Neuron (in vitro differentiated cells): Measurements from ENCODE around the gene LRP5.

Experiments used
- H2AFZ ChIP-seq: one replicate; pipeline ENCODE4 v1.6.1; 2013; ENCODE audit warnings: low read depth, mild to moderate bottlenecking, inconsistent platforms, low read length, moderate library complexity
- H3K27me3 ChIP-seq: one replicate; pipeline ENCODE4 v1.6.1; 2013; ENCODE audit warnings: low read length; ENCODE audit not compliant: insufficient read depth
- H3K36me3 ChIP-seq: one replicate; pipeline ENCODE4 v1.6.1; 2013; ENCODE audit warnings: low read length; ENCODE audit not compliant: insufficient read depth
- H3K4me1 ChIP-seq: one replicate; pipeline ENCODE4 v1.6.1; 2013; ENCODE audit warnings: low read length; ENCODE audit not compliant: insufficient read depth
- H3K4me3 ChIP-seq: 2 replicates; pipeline ENCODE4 v1.5.1; 2013; ENCODE audit warnings: mild to moderate bottlenecking, low read length, moderate library complexity
- H3K9me3 ChIP-seq: one replicate; pipeline ENCODE4 v1.6.1; 2013; ENCODE audit warnings: low read length

The LRP5 gene

GRCh38 chr11:68414496-68415221 lies 102.3 kb downstream of the LRP5 start:
- Histone ChIP-seq H3K27me3 (no peaks in the 10 kb centered on the region), H3K4me3 (no peak overlapping the region), H2AFZ (no peak overlapping the region), H3K9me3 (no peaks in the 10 kb centered on the region), H3K4me1 (no peaks in the 10 kb centered on the region), H3K36me3 (peaks cover 66% of the 10 kb centered on the region)

DNA sequence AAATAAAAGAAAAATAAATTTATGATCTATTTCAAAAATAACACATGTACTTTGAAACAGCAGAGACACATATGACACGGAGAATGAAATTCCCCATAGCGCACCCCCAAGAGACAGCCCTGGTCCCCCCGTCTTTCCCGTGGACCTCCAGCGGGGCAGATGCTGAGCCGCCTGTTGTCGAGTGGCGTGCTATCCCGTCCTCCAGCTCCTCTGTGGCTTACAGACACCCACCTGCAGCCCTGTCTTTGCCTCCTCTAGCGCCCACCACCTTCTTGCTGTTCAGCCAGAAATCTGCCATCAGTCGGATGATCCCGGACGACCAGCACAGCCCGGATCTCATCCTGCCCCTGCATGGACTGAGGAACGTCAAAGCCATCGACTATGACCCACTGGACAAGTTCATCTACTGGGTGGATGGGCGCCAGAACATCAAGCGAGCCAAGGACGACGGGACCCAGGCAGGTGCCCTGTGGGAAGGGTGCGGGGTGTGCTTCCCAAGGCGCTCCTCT lies 103.7 kb downstream of the LRP5 start:
- Histone ChIP-seq H3K27me3 (no peaks in the 10 kb centered on the region), H3K36me3 (peaks cover 57% of the 10 kb centered on the region), H3K9me3 (no peaks in the 10 kb centered on the region), H3K4me1 (no peaks in the 10 kb centered on the region), H3K4me3 (no peak overlapping the region), H2AFZ (no peak overlapping the region)

GRCh38 chr11:68418648-68419047 lies 106.3 kb downstream of the LRP5 start:
- Histone ChIP-seq H3K4me3 (no peak overlapping the region), H3K9me3 (no peaks in the 10 kb centered on the region), H3K27me3 (no peaks in the 10 kb centered on the region), H3K4me1 (no peaks in the 10 kb centered on the region), H3K36me3 (peaks cover 41% of the 10 kb centered on the region), H2AFZ (no peak overlapping the region)

DNA sequence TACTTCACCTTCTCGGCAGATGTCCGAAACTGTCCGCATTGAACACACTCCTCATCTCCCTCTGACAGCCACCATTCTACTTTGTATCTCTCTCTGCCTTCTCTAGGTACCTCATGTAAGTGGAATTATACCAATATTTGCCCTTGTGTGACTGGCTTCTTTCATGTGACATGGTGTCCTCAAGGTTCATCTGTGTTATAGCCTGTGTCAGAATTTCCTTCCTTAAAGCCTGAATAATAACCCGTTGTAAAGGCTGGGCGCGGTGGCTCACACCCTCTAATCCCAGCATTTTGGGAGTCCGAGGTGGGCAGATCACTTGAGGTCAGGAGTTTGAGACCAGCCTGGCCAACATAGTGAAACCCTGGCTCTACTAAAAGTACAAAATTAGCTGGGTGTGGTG lies 107.8 kb downstream of the LRP5 start:
- no peaks in the 10 kb centered on the region for H3K27me3 ChIP-seq
- no peaks in the 10 kb centered on the region for H3K4me1 ChIP-seq
- H3K4me3 ChIP-seq = no peak overlapping the region
- no peak overlapping the region for H2AFZ ChIP-seq
- H3K9me3 ChIP-seq = no peaks in the 10 kb centered on the region
- H3K36me3 ChIP-seq = peaks cover 36% of the 10 kb centered on the region

GRCh38 chr11:68423481-68423880 lies 111.1 kb downstream of the LRP5 start:
- Histone ChIP-seq H3K4me3 (no peak overlapping the region), H3K27me3 (no peaks in the 10 kb centered on the region), H3K9me3 (peaks cover 14% of the 10 kb centered on the region), H2AFZ (no peak overlapping the region), H3K4me1 (no peaks in the 10 kb centered on the region), H3K36me3 (peaks cover 48% of the 10 kb centered on the region)

GRCh38 chr11:68424101-68424632 lies 111.8 kb downstream of the LRP5 start:
- Histone ChIP-seq H3K27me3 (no peaks in the 10 kb centered on the region), H3K36me3 (peaks cover 51% of the 10 kb centered on the region), H3K4me3 (no peak overlapping the region), H3K9me3 (peaks cover 19% of the 10 kb centered on the region), H2AFZ (no peak overlapping the region), H3K4me1 (no peaks in the 10 kb centered on the region)

DNA sequence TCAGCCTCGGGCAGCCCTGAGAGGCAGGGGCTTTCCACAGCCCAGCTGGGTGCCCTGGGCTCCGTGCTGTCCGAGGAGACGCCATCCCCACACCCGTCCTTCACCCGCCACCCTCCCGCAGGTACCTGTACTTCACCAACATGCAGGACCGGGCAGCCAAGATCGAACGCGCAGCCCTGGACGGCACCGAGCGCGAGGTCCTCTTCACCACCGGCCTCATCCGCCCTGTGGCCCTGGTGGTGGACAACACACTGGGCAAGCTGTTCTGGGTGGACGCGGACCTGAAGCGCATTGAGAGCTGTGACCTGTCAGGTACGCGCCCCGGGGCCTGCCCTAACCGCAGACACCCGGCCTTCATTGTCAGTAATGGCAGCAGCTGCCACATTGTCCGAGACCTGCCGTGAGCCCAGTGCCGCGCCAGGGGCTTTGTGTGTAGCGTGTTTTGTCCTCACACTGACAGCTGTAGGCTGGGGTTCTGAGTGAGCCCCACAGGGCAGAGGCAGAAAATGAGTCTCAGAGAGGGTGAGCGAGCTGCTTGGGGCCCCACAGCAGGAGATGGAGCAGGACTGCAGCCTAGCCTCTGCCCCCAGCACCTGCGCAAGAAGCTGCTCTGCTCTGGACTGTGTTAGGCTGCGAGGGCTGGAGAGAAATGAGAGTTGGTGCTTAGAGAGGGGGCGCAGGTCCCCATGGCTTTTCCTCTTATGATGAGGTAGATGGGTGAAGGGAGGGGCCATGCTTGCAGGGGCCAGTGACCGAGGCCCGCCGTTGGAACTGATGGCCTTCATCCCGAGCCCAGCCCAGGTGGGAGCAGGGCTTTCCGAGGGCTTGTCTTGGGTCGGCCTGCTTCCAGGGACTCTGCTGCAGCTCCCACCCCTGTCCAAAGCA lies 112.8 kb downstream of the LRP5 start:
- Histone ChIP-seq H3K27me3 (no peaks in the 10 kb centered on the region), H3K4me1 (no peaks in the 10 kb centered on the region), H3K4me3 (no peak overlapping the region), H3K9me3 (peaks cover 26% of the 10 kb centered on the region), H2AFZ (no peak overlapping the region), H3K36me3 (peaks cover 55% of the 10 kb centered on the region)

GRCh38 chr11:68425866-68426380 lies 113.5 kb downstream of the LRP5 start:
- no peak overlapping the region for H2AFZ ChIP-seq
- peaks cover 26% of the 10 kb centered on the region for H3K9me3 ChIP-seq
- no peaks in the 10 kb centered on the region for H3K4me1 ChIP-seq
- no peak overlapping the region for H3K4me3 ChIP-seq
- H3K36me3 ChIP-seq = peaks cover 60% of the 10 kb centered on the region
- no peaks in the 10 kb centered on the region for H3K27me3 ChIP-seq

- no peaks in the 10 kb centered on the region for H3K4me1 ChIP-seq
- peaks cover 73% of the 10 kb centered on the region for H3K36me3 ChIP-seq
- H3K4me3 ChIP-seq = no peak overlapping the region
- peaks cover 26% of the 10 kb centered on the region for H3K9me3 ChIP-seq
- H2AFZ ChIP-seq = no peak overlapping the region
- H3K27me3 ChIP-seq = no peaks in the 10 kb centered on the region
These were observed 117.3 kb downstream of the LRP5 start for GRCh38 chr11:68429661-68430060.

DNA sequence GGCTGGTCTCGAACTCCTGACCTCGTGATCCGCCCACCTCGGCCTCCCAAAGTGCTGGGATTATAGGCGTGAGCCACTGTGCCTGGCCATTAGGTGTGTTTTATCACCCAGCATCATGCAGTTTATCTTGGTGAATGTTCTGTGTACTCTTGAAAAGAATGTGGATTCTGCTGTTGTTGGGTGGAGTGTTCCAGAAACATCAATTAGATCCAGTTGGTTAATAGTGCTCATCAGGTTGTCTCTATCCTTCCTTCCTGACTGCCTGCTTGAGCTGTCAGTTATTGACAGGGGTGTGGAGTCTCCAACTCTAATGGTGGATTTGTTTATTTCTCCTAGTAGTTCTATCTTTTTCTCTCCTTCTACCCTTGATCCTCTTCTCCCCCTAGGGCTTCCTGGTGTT lies 118.0 kb downstream of the LRP5 start:
- H3K27me3 ChIP-seq = no peaks in the 10 kb centered on the region
- no peak overlapping the region for H2AFZ ChIP-seq
- peaks cover 26% of the 10 kb centered on the region for H3K9me3 ChIP-seq
- H3K36me3 ChIP-seq = peaks cover 74% of the 10 kb centered on the region
- no peak overlapping the region for H3K4me3 ChIP-seq
- H3K4me1 ChIP-seq = no peaks in the 10 kb centered on the region

DNA sequence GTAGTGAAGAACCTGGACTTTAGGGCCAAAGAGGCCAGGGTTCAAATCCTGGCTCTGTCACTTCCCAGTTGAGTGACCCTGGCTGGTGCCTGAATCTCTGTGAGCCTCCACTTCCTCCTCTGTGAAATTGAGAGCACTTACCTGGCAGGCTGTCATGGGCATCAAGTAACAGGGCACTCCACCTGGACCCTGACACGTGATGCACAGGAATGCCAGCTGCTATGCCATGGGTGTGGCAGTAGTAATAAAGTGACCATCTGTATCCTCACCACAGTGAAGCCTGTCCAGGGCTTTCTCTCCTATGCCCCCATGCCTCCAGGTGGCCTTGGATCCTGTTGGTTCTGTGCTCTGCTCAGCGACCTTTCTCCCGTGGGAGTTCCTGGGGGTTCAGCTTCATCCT lies 118.4 kb downstream of the LRP5 start:
- no peaks in the 10 kb centered on the region for H3K4me1 ChIP-seq
- H2AFZ ChIP-seq = no peak overlapping the region
- H3K27me3 ChIP-seq = no peaks in the 10 kb centered on the region
- H3K9me3 ChIP-seq = peaks cover 26% of the 10 kb centered on the region
- no peak overlapping the region for H3K4me3 ChIP-seq
- H3K36me3 ChIP-seq = peaks cover 71% of the 10 kb centered on the region

GRCh38 chr11:68431984-68432645 lies 119.7 kb downstream of the LRP5 start:
- H2AFZ ChIP-seq = no peak overlapping the region
- peaks cover 19% of the 10 kb centered on the region for H3K9me3 ChIP-seq
- H3K4me3 ChIP-seq = no peak overlapping the region
- no peaks in the 10 kb centered on the region for H3K27me3 ChIP-seq
- no peaks in the 10 kb centered on the region for H3K4me1 ChIP-seq
- H3K36me3 ChIP-seq = peaks cover 65% of the 10 kb centered on the region
